PC-3 (cell line): ENCODE results near the gene RNH1. TPM values are rescaled to one million over a fixed set of nuclear protein-coding genes. Genes with fewer than 3 reads are reported as not detected.

Experiments used
- ATAC-seq: fragments of 200-7000 bp; cut with Tn5 transposase; 2 replicates; pipeline ENCODE4 v1.9.1; 2020; ENCODE audit warnings: mild to moderate bottlenecking, moderate library complexity
- BruUV-seq: library from RNA; stranded (reverse); fragments of 400-500 nt; replicated peaks from 2 replicates; lab custom pipeline; 2021; lab: Mats Ljungman, UMichigan
- CTCF ChIA-PET: fragments of 300-600 bp; sonication (Branson Sonifier 250); formaldehyde crosslinking; loops from one replicate; lab custom pipeline; 2022; ENCODE audit warnings: antibody characterized with exemption; lab: Charles Lee
- POLR2A ChIA-PET: fragments of 300-600 bp; sonication (Branson Sonifier 250); formaldehyde crosslinking; loops from one replicate; lab custom pipeline; 2022; ENCODE audit warnings: antibody characterized with exemption; ENCODE audit not compliant: unreplicated experiment; lab: Charles Lee
- DNase-seq: peaks from one replicate; pipeline ENCODE4 v3.0.0-alpha.2; 2015
- H2AFZ ChIP-seq: fragments of 300-600 bp; sonication (generic); 2 replicates; pipeline ENCODE4 v1.6.0; 2016; ENCODE audit warnings: antibody characterized with exemption, low read length
- H3F3A ChIP-seq: fragments of 300-600 bp; sonication (generic); one replicate; pipeline ENCODE4 v1.6.0; 2017; ENCODE audit warnings: antibody characterized with exemption, low read length, control low read depth, mild to moderate bottlenecking; ENCODE audit not compliant: unreplicated experiment
- H3K27ac ChIP-seq: fragments of 300-600 bp; sonication (generic); 2 replicates; pipeline ENCODE4 v1.5.1; 2016; ENCODE audit warnings: mild to moderate bottlenecking, low read length
- H3K27me3 ChIP-seq: fragments of 300-600 bp; sonication (generic); 2 replicates; pipeline ENCODE4 v1.6.1; 2016; ENCODE audit warnings: low read length, mixed read lengths
- H3K36me3 ChIP-seq: fragments of 300-600 bp; sonication (generic); 2 replicates; pipeline ENCODE4 v1.6.1; 2016; ENCODE audit warnings: low read depth, mixed run types, low read length, mixed read lengths
- H3K4me1 ChIP-seq: fragments of 300-600 bp; sonication (generic); 2 replicates; pipeline ENCODE4 v1.5.1; 2016; ENCODE audit warnings: low read length; ENCODE audit not compliant: insufficient read depth
- H3K4me2 ChIP-seq: fragments of 300-600 bp; sonication (generic); 2 replicates; pipeline ENCODE4 v1.6.0; 2016; ENCODE audit warnings: low read length
- H3K4me3 ChIP-seq: fragments of 300-600 bp; sonication (generic); 2 replicates; pipeline ENCODE4 v1.5.1; 2016; ENCODE audit warnings: mild to moderate bottlenecking, low read length, mixed read lengths
- H3K79me2 ChIP-seq: fragments of 300-600 bp; sonication (generic); 2 replicates; pipeline ENCODE4 v1.6.1; 2017; ENCODE audit warnings: low read length, mixed read lengths
- H3K9ac ChIP-seq: fragments of 300-600 bp; sonication (generic); 2 replicates; pipeline ENCODE4 v1.6.0; 2016; ENCODE audit warnings: mild to moderate bottlenecking, low read length
- H3K9me2 ChIP-seq: fragments of 300-600 bp; sonication (generic); replicated peaks from 2 replicates; pipeline ENCODE4 v1.6.1; 2016; ENCODE audit warnings: mixed run types, low read length, mixed read lengths
- H3K9me3 ChIP-seq: fragments of 300-600 bp; sonication (generic); 2 replicates; pipeline ENCODE4 v1.6.1; 2016; ENCODE audit warnings: low read length, mixed read lengths
- H4K20me1 ChIP-seq: fragments of 300-600 bp; sonication (generic); 2 replicates; pipeline ENCODE4 v1.6.1; 2016; ENCODE audit warnings: low read length, mixed read lengths
- EZH2 ChIP-seq: fragments of 300-600 bp; sonication (generic); IDR thresholded peaks from one replicate; pipeline ENCODE4 v1.6.1; 2017; ENCODE audit warnings: antibody characterized with exemption, mild to moderate bottlenecking, low read length; ENCODE audit not compliant: unreplicated experiment
- EZH2phosphoT487 ChIP-seq: fragments of 300-600 bp; sonication (generic); IDR thresholded peaks from 2 replicates; pipeline ENCODE4 v1.6.1; 2018; ENCODE audit warnings: mild to moderate bottlenecking, antibody characterized with exemption, low read length, borderline replicate concordance
- intact Hi-C: fragments of 100-400 bp; cut with micrococcal nuclease; formaldehyde crosslinking; loops from 2 replicates; pipeline ENCODE4 v1.9.0; 2023
- total RNA-seq: library from RNA; depleted of rRNA; stranded (reverse); fragments of >200 nt; gene quantifications from 2 replicates; pipeline ENCODE4 v1.2.3, GENCODE V29; 2014
- TF ChIP-seq, protein P1 (sequence below): fragments of 300-600 bp; sonication (generic); conservative IDR thresholded peaks from 2 replicates; pipeline ENCODE4 v1.5.1; 2017; ENCODE audit warnings: antibody characterized with exemption, low read depth, mild to moderate bottlenecking, low read length

The RNH1 gene
- total RNA-seq, 1 experiment from 2014 or later, result 258 TPM

DNA sequence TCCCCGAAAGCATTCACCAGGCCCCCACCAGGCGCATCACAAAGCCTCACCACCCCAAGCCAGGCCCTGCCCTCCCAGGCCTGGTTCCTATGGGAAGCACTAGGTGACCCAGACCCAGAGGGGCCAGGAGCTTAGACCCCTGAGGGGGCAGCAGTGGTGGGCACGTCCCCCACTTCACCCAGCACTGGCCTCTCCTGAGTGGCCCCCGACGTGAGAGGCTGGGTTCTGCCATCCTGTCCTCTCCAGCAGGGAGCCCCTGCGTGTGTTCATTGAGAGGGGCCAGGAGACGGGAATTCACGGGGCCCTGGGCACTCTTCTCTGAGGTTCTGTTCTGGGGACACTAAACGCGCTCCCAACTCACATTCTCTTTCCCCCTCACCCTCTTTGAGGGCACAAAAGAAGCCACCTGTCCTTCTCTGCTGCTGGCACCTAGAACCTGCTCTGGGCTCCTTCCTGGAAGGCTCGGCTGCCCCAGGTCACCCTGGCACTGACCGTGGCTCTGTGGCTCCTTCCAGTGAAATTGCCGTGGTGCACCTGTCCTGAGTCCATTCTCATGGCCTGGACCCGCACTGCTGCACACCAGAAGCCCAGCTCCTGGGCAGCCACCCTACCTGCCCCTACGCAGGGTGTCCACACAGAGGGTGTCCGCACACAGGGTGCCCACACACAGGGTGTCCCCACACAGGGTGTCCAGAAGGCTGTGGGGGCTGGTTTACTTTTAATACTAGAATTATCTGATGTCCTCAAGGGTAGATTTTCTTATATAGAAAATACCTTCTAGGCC, 44.7 kb downstream of the RNH1 start:
- no TSS peak for BruUV-seq
- DNase-seq (no peak), ATAC-seq (no peak)
- TF ChIP-seq EZH2, result no peak
- TF ChIP-seq EZH2phosphoT487, result no peak
- TF ChIP-seq, protein P1, sequence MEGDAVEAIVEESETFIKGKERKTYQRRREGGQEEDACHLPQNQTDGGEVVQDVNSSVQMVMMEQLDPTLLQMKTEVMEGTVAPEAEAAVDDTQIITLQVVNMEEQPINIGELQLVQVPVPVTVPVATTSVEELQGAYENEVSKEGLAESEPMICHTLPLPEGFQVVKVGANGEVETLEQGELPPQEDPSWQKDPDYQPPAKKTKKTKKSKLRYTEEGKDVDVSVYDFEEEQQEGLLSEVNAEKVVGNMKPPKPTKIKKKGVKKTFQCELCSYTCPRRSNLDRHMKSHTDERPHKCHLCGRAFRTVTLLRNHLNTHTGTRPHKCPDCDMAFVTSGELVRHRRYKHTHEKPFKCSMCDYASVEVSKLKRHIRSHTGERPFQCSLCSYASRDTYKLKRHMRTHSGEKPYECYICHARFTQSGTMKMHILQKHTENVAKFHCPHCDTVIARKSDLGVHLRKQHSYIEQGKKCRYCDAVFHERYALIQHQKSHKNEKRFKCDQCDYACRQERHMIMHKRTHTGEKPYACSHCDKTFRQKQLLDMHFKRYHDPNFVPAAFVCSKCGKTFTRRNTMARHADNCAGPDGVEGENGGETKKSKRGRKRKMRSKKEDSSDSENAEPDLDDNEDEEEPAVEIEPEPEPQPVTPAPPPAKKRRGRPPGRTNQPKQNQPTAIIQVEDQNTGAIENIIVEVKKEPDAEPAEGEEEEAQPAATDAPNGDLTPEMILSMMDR, result no peak
- Histone ChIP-seq H3K4me3 (no peak overlapping the region), H3K79me2 (peaks cover 11% of the 10 kb centered on the region; the same call in 1 of the 2 replicates), H3K27me3 (no peaks in the 10 kb centered on the region), H3K27ac (no peak overlapping the region), H3K4me2 (no peak overlapping the region), H3F3A (no peaks in the 10 kb centered on the region), H3K4me1 (no peaks in the 10 kb centered on the region), H3K9me3 (no peaks in the 10 kb centered on the region), H3K9me2 (no peaks in the 10 kb centered on the region), H2AFZ (no peak overlapping the region), H4K20me1 (no peaks in the 10 kb centered on the region), H3K9ac (no peak overlapping the region), H3K36me3 (no peaks in the 10 kb centered on the region; the same call in 1 of the 2 replicates)
- intact Hi-C loops, result no loop called here
- ChIA-PET POLR2A (no interaction called here), CTCF (no interaction called here)

DNA sequence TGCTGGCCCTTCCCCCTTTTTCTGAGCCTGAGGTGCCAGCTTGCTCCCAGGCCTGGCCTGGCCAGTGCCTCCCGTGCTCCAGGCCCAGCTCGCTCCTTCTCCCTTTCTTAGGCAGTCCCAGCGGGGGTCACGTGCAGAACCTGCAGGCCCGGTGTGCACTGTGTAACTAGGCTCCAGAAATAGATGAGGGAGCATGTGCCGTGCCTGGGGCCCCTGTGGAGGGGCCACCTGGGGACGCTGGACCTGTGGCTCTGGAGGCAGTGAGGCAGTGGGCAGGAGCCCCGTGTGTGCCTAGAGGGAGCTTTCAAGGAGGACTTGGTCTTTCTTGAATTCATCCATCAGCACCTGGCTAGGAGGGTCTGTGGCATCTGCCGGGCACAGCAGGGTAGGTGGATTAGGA, 45.4 kb downstream of the RNH1 start:
- H3K4me3 ChIP-seq, result no peak overlapping the region
- BruUV-seq, result no TSS peak
- ATAC-seq (no peak), DNase-seq (no peak)
- ChIA-PET POLR2A (no interaction called here), CTCF (no interaction called here)
- H3K36me3 ChIP-seq, result no peaks in the 10 kb centered on the region; the same call in 1 of the 2 replicates
- H3K9ac ChIP-seq, result no peak overlapping the region
- H3K4me1 ChIP-seq, result no peaks in the 10 kb centered on the region
- H4K20me1 ChIP-seq, result no peaks in the 10 kb centered on the region
- no peak overlapping the region for H3K27ac ChIP-seq
- no peak overlapping the region for H2AFZ ChIP-seq
- H3K79me2 ChIP-seq, result peaks cover 17% of the 10 kb centered on the region; the same call in 1 of the 2 replicates
- H3K27me3 ChIP-seq, result no peaks in the 10 kb centered on the region
- no peaks in the 10 kb centered on the region for H3K9me2 ChIP-seq
- H3K4me2 ChIP-seq, result no peak overlapping the region
- TF ChIP-seq EZH2, result no peak
- TF ChIP-seq, protein P1, result no peak
- no peak for TF ChIP-seq EZH2phosphoT487
- intact Hi-C loops, result no loop called here
- H3K9me3 ChIP-seq, result no peaks in the 10 kb centered on the region
- H3F3A ChIP-seq, result no peaks in the 10 kb centered on the region
